GM08714 (cell line): ENCODE data around the gene STYXL1.
"Not testable (repeated sequence)": the region's sequence is repeated elsewhere in the genome, so short reads cannot be mapped to it uniquely, and the experiment has no call there.

Experiments used
- H3K4me3 ChIP-seq: fragments of 200-500 bp; sonication (Bioruptor generic); 2 replicates; pipeline ENCODE4 v1.5.1; 2014; ENCODE audit warnings: mild to moderate bottlenecking, low read length, inconsistent platforms
- ZNF274 ChIP-seq: IDR thresholded peaks from 2 replicates; pipeline ENCODE4 v1.6.1; 2012; ENCODE audit warnings: mild to moderate bottlenecking, low read depth, low read length

STYXL1 gene

GRCh38 chr7:76057103-76057812, 9.5 kb upstream of the STYXL1 start:
- no peak for TF ChIP-seq ZNF274

DNA sequence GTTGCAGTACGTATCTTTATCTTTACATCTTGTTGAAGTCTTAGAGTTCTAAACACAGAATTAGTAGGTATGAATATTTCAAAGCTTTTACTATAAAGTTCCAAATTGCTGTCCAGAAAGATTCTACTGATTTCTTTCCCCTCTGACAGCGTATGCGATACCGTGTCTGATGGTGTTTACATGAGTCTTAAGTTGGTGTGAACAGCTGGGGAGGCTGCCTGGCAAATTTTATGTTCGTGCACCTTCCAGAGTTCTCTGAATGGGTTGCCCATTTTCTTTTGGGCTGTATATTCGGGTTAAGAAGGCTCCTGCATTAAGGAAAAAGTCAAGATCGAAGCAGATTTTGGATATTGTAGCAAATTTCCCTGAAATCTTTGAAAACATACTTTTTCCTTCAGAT, 8.4 kb upstream of the STYXL1 start:
- TF ChIP-seq ZNF274, result no peak

More at GRCh38 chr7:76057103-76057812, 9.5 kb upstream of the STYXL1 start:
- no peak overlapping the region for H3K4me3 ChIP-seq

DNA sequence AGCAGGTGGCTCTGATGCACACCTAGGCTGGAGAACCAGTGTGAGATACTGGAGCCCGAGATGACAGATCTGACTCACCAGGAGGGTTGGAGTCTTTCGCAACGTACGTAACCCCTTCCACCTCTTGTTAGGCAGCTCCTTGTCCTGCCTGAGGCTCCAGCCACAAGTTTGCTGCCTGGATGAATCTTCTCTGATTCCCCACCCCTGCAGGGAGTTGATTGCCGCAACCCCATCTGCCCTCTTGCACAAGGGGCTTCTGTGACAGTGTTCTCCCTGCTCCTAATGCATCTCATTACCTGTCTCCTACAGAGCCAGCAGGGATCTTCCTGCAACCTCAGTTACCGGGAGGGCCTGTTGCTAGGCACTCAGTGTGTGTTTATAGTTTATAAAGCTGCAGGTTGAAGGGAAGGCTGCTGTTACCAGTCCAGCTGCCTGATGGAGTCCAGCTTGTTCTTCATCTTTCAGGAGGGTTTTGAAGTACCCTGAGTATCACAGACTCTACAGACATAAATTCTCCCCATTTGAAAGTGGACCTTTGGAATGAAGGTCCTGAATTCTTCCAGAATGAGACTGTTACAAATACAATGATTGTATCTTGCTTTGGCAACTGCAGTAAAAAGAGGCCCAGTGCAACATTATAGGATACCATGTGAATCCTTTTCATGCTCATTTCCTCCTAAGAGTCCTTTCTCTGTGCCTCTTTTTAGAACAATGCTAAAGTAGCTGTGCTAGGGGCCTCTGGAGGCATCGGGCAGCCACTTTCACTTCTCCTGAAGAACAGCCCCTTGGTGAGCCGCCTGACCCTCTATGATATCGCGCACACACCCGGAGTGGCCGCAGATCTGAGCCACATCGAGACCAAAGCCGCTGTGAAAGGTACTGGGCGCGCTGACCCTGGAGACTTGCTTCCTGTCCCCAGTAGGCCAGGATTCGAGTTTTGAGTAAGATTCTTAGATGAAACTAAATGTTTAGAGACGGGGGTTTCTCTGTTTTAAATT, 6.6 kb upstream of the STYXL1 start:
- no peak for TF ChIP-seq ZNF274
- H3K4me3 ChIP-seq, result no peak overlapping the region

More for the DNA sequence above, 8.4 kb upstream of the STYXL1 start:
- H3K4me3 ChIP-seq, result no peak overlapping the region

- TF ChIP-seq ZNF274, result no peak
- no peak overlapping the region for H3K4me3 ChIP-seq
Observed at GRCh38 chr7:76053461-76053860, 5.7 kb upstream of the STYXL1 start.

DNA sequence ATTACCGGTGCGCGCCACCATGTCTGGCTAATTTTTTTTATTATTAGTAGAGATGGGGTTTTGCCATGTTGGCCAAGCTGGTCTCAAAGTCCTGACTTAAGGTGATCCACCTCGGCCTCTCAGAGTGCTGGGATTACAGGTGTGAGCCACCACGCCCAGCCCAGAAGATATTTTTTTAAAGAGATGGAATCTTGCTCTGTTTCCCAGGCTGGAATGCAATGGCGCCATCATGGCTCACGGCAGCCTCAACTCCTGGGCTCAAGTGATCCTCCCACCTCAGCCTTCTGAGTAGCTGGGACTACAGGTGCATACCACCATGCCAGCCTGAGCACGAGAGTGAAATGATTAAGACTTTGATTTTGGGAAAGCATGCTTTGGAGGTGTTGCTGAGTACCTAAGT, 4.9 kb upstream of the STYXL1 start:
- H3K4me3 ChIP-seq, result not testable (repeated sequence)

DNA sequence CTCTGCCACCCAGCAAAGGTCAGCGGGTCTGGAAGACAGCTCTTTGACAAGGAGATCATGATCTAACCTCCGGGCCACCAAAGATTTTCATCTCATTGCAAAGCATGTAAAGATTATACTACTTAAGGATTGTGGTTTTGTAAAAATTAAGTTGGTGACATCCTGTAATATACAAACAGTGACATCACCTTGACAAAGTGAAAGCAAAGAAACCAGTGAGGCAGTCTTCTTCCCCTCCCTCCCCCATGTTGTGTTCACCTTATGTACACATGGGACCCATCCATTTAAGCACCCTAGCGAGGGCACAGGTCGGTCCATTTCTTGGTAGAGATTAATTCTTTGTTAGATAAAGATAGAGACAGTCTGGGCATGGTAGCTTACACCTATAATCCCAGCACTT, 4.0 kb upstream of the STYXL1 start:
- TF ChIP-seq ZNF274, result no peak
- H3K4me3 ChIP-seq, result no peak overlapping the region

DNA sequence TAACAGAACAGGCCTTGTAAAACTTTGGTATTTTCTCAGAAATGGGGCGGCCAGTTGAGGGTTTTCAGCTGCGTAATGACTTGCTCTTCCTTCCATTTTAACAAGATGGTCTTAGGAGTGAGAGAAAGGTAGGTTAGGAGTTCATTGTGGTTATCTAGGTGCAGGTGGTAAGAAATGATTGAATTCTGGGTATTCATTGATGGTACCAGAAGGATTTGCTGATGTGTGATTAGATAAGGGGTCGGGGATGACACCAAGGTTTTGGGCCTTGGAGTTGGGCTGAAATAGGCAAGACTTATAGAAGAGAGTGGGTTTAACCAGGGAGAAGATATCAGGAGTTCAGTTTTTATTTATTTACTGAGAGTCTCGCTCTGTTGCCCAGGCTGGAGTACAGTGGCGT, 2.7 kb upstream of the STYXL1 start:
- H3K4me3 ChIP-seq, result no peak overlapping the region
- no peak for TF ChIP-seq ZNF274

- peak overlapping the region; percentile 88 for H3K4me3 ChIP-seq
- TF ChIP-seq ZNF274, result no peak
Observed at GRCh38 chr7:76049295-76049694, 1.5 kb upstream of the STYXL1 start.

DNA sequence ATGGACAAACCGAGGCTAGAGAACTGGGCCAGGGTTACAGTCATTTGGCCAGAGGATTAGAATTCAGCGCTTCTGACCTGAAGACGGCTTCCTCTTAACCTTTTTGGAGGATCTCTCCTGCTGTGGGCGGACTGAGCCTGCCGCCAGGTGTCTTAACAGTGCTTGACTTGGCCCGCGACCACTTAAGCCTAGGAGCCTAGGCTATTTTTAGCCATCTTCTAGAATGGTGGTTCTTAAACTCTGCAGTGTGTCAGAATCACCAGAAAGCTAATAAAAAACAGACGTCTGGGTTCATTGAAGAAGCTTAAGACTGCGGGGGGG, 828 bp upstream of the STYXL1 start:
- TF ChIP-seq ZNF274, result no peak
- peak overlapping the region; percentile 88 for H3K4me3 ChIP-seq

- H3K4me3 ChIP-seq, result peak overlapping the region; percentile 88
- TF ChIP-seq ZNF274, result no peak
Observed at GRCh38 chr7:76047305-76047810, 442 bp downstream of the STYXL1 start.

DNA sequence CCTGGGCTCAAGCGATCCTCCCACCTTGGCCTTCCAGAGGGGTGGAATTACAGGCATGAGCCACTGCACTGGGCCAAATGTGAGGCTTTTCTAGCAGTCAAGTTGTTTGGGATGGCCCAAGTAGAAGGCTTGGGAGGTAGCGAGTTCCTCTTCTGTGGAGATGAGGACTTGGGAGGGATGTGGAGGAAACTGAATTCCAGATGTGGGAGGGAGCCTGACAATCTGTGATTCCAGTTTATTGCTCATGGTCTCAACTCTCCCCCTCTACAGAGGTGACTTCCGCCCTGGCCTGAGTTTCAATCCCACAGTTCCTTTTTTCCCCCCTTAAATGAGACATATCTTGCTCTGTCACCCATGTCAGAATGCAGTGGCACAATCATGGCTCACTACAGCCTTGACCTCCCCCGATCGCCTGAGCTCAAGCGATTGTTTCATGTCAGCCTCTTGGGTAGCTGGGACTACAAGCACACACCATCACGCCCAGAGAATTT, 3.4 kb downstream of the STYXL1 start:
- no peak overlapping the region for H3K4me3 ChIP-seq
- TF ChIP-seq ZNF274, result no peak

- no peak for TF ChIP-seq ZNF274
- H3K4me3 ChIP-seq, result no peak overlapping the region
Observed at GRCh38 chr7:76040126-76040525, 7.7 kb downstream of the STYXL1 start.

GRCh38 chr7:76037310-76037709, 10.5 kb downstream of the STYXL1 start:
- no peak for TF ChIP-seq ZNF274
- no peak overlapping the region for H3K4me3 ChIP-seq

- no peak for TF ChIP-seq ZNF274
- H3K4me3 ChIP-seq, result no peak overlapping the region
Observed at GRCh38 chr7:76031964-76032363, 15.8 kb downstream of the STYXL1 start.

- H3K4me3 ChIP-seq, result not testable (repeated sequence)
Observed at GRCh38 chr7:76029682-76030081, 18.1 kb downstream of the STYXL1 start.
